WERI-Rb-1 (cell line): Measurements from ENCODE around the gene LIN37.

ENCODE experiments used
- DNase-seq: peaks from one replicate; pipeline ENCODE4 v3.0.0-alpha.2; 2020
- H3K27ac ChIP-seq: fragments of 250-450 bp; sonication (Bioruptor Pico); 2 replicates; pipeline ENCODE4 v1.5.1; 2020; ENCODE audit warnings: mild to moderate bottlenecking, moderate library complexity
- H3K27me3 ChIP-seq: fragments of 250-450 bp; sonication (Bioruptor Pico); 2 replicates; pipeline ENCODE4 v1.5.1; 2021; ENCODE audit warnings: mild to moderate bottlenecking, low read depth, moderate library complexity; ENCODE audit not compliant: insufficient read depth, severe bottlenecking
- H3K36me3 ChIP-seq: fragments of 250-450 bp; sonication (Bioruptor Pico); 2 replicates; pipeline ENCODE4 v1.5.1; 2020; ENCODE audit warnings: mild to moderate bottlenecking, moderate library complexity
- H3K4me3 ChIP-seq: 2 replicates; pipeline ENCODE4 v1.5.1; 2011; ENCODE audit warnings: low read depth, mild to moderate bottlenecking, control low read depth, low read length
- H3K9me3 ChIP-seq: fragments of 250-450 bp; sonication (Bioruptor Pico); 2 replicates; pipeline ENCODE4 v1.5.1; 2021; ENCODE audit warnings: mild to moderate bottlenecking, moderate library complexity; ENCODE audit not compliant: severe bottlenecking
- CTCF ChIP-seq: IDR thresholded peaks from 2 replicates; pipeline ENCODE4 v1.5.1; 2011; ENCODE audit warnings: low read depth, mild to moderate bottlenecking, control low read depth, inconsistent platforms, low read length

The LIN37 gene

GRCh38 chr19:35738887-35739229 is 9.5 kb upstream of the LIN37 start:
- H3K36me3 ChIP-seq: peaks cover 55% of the 10 kb centered on the region
- DNase-seq: no peak
- H3K4me3 ChIP-seq: no peak overlapping the region
- H3K27me3 ChIP-seq: no peaks in the 10 kb centered on the region
- H3K27ac ChIP-seq: no peak overlapping the region
- H3K9me3 ChIP-seq: no peaks in the 10 kb centered on the region
- no peak for TF ChIP-seq CTCF

GRCh38 chr19:35739275-35740107 is 8.9 kb upstream of the LIN37 start:
- peaks cover 49% of the 10 kb centered on the region for H3K36me3 ChIP-seq
- no peak for DNase-seq
- peak overlapping the region; percentile 72 for H3K4me3 ChIP-seq
- no peaks in the 10 kb centered on the region for H3K9me3 ChIP-seq
- peak overlapping the region; percentile 79 for H3K27ac ChIP-seq
- no peaks in the 10 kb centered on the region for H3K27me3 ChIP-seq
- TF ChIP-seq CTCF: no peak

DNA sequence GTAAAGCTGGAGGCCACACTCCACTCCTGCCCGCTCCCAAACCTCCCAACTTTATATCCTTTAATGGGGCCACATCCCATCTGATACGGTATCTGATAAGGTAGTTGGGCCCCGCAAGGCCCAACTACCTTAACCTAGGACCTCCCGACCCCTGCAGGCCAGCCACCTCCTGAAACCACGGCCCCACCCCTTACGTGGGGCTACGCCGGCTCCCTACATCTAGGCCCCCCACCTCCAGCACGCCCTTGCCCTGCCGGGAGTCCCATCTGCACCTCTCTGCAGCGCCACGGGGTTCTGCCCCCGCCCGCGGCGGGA is 8.3 kb upstream of the LIN37 start:
- TF ChIP-seq CTCF: no peak
- peak overlapping the region; percentile 79 for H3K27ac ChIP-seq

DNA sequence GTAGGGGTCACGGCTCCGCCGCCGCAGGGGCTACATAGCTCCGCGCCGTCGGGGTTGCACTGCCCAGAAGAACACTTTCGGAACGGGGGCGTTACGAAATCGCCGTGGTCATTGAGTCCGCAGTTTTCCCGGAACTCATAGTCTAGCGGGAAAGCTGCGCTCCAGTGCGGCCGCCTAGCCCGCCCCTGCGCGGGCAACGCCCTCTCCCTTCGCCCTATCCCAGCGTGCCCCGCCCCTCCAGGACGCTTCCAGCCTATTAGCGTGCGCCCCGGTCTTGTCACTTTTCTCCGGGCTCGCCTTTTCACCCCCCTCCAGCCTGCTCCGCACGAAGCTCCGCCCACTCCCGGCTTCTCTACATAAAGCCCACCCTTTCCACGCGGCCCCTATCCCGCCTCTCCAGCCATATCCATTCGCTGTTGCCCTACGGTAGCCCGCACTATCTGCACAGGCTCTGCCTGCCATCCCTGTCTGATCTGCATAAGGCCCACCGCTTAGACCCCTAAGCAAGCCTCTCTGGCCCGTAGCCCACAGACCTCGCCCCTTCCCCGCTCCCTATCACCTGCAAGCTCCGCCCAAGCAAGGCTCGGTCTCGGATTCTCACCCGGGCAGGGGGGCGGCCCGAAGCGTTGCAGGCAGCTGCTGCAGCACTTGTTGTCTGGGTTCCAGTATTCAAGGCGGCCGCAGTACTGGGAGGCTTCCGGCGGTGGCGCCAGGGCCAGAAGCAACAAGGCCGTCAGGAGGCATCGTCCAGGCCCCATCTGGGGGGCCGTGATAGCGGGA is 7.8 kb upstream of the LIN37 start:
- peak overlapping the region; percentile 91 for H3K27ac ChIP-seq
- no peaks in the 10 kb centered on the region for H3K27me3 ChIP-seq
- peak; percentile 99 for DNase-seq
- H3K4me3 ChIP-seq: peak overlapping the region; percentile 72
- no peak; the same call in 1 of the 2 replicates for TF ChIP-seq CTCF
- H3K9me3 ChIP-seq: no peaks in the 10 kb centered on the region
- H3K36me3 ChIP-seq: peaks cover 43% of the 10 kb centered on the region

More for the DNA sequence above, 8.3 kb upstream of the LIN37 start:
- Histone ChIP-seq H3K9me3 (no peaks in the 10 kb centered on the region), H3K4me3 (peak overlapping the region; percentile 72), H3K36me3 (peaks cover 45% of the 10 kb centered on the region), H3K27me3 (no peaks in the 10 kb centered on the region)
- DNase-seq: no peak

- H3K27me3 ChIP-seq: no peaks in the 10 kb centered on the region
- no peak for TF ChIP-seq CTCF
- peaks cover 37% of the 10 kb centered on the region for H3K36me3 ChIP-seq
- DNase-seq: no peak
- no peaks in the 10 kb centered on the region for H3K9me3 ChIP-seq
- peak overlapping the region; percentile 72 for H3K4me3 ChIP-seq
- peak overlapping the region; percentile 91 for H3K27ac ChIP-seq
Measured at GRCh38 chr19:35741203-35741515, 7.2 kb upstream of the LIN37 start.
